Measurements from ENCODE around the gene PAWR.

DNA sequence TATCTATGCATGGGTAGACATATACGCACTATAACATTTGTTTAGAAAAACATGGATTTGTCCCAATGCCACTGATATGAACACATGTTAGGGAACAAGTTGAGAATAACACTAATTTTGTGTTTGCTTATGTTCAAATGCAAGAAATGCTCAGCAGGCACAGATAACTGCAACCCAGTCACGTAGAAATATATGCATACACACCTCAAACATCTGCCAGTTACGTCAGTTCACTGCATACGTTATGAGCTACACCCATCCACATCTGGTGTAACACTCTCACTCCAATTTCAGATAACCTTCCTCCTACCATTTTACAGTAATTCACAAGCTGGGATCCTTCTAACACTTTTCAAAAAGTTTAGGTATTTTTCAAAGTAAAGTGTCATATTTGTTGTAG lies 10.7 kb downstream of the PAWR start:
- TF ChIP-seq, protein P1, sequence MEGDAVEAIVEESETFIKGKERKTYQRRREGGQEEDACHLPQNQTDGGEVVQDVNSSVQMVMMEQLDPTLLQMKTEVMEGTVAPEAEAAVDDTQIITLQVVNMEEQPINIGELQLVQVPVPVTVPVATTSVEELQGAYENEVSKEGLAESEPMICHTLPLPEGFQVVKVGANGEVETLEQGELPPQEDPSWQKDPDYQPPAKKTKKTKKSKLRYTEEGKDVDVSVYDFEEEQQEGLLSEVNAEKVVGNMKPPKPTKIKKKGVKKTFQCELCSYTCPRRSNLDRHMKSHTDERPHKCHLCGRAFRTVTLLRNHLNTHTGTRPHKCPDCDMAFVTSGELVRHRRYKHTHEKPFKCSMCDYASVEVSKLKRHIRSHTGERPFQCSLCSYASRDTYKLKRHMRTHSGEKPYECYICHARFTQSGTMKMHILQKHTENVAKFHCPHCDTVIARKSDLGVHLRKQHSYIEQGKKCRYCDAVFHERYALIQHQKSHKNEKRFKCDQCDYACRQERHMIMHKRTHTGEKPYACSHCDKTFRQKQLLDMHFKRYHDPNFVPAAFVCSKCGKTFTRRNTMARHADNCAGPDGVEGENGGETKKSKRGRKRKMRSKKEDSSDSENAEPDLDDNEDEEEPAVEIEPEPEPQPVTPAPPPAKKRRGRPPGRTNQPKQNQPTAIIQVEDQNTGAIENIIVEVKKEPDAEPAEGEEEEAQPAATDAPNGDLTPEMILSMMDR (IDR thresholded peaks at IDR 0.05): no peak
- TF ChIP-seq EP300 (IDR thresholded peaks at IDR 0.05) (no peak), POLR2A (IDR thresholded peaks at IDR 0.05) (no peak)
